ENCODE measurements around the gene COLQ. TPM values are rescaled to one million over a fixed set of nuclear protein-coding genes. Genes with fewer than 3 reads are reported as not detected.
"Not testable (repeated sequence)": the region's sequence is repeated elsewhere in the genome, so short reads cannot be mapped to it uniquely, and the experiment has no call there.

The COLQ gene
- polyA plus RNA-seq, 2 of the 4 experiments (the other 2 are of a cell fraction) = 0.71 to 1.1 TPM

GRCh38 chr3:15420871-15421270 is 100.6 kb downstream of the COLQ start:
- no peaks in the 10 kb centered on the region for H3K9me3 ChIP-seq
- 69% methylated on average over 4 of the region's 4 CpGs for WGBS (ENCODE audit: missing lambda C conversion rate)
- CTCF ChIA-PET = no interaction called here
- TF ChIP-seq NR3C1 (IDR thresholded peaks at IDR 0.05) = no peak
- TF ChIP-seq RARB (CRISPR knock-in tag; IDR thresholded peaks at IDR 0.05) = no peak
- no peak for TF ChIP-seq GATA3 (IDR thresholded peaks at IDR 0.05; ENCODE audit: borderline replicate concordance)
- TF ChIP-seq CBX2 (IDR thresholded peaks at IDR 0.05; ENCODE audit: borderline replicate concordance, low read depth) = no peak
- TF ChIP-seq MAZ (IDR thresholded peaks at IDR 0.05; ENCODE audit: borderline replicate concordance, low read depth, low read length) = no peak
- no peak for TF ChIP-seq CTCF (IDR thresholded peaks at IDR 0.05)
- TF ChIP-seq PHF8 (IDR thresholded peaks at IDR 0.05; ENCODE audit: borderline replicate concordance, low read depth) = no peak
- TF ChIP-seq FOXS1 (CRISPR knock-in tag; IDR thresholded peaks at IDR 0.05) = no peak
- TF ChIP-seq RFX5 (IDR thresholded peaks at IDR 0.05) = no peak
- no peak for TF ChIP-seq HOXA7 (CRISPR knock-in tag; IDR thresholded peaks at IDR 0.05)
- TF ChIP-seq TP53 (CRISPR knock-in tag; IDR thresholded peaks at IDR 0.05) = no peak
- TF ChIP-seq KDM5A (IDR thresholded peaks at IDR 0.05) = no peak
- TF ChIP-seq HOXB13 (CRISPR knock-in tag; IDR thresholded peaks at IDR 0.05; ENCODE audit: low read depth) = no peak
- TF ChIP-seq MYC (IDR thresholded peaks at IDR 0.05; ENCODE audit: borderline replicate concordance, low read length) = no peak
- TF ChIP-seq, protein P1, sequence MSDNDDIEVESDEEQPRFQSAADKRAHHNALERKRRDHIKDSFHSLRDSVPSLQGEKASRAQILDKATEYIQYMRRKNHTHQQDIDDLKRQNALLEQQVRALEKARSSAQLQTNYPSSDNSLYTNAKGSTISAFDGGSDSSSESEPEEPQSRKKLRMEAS (IDR thresholded peaks at IDR 0.05) = no peak
- TF ChIP-seq NFE2L2 (conservative IDR thresholded peaks at IDR 0.05; ENCODE audit: low read length) = no peak
- TF ChIP-seq MAFK (IDR thresholded peaks at IDR 0.05; ENCODE audit: partially characterized antibody) = no peak
- no peak for TF ChIP-seq TFCP2L1 (CRISPR knock-in tag; IDR thresholded peaks at IDR 0.05)
- ATAC-seq (no peak), DNase-seq (ENCODE audit: low read depth in 1 of 2, low spot score in 1 of 2) (no peak), FAIRE-seq (no peak)
- no peak overlapping the region for H3K27ac ChIP-seq
- no peak overlapping the region for H3K4me3 ChIP-seq
- H3K4me2 ChIP-seq = no peak overlapping the region
- POLR2A ChIA-PET = no interaction called here
- no peaks in the 10 kb centered on the region; the same call in 2 of the 3 replicates for H3K4me1 ChIP-seq

GRCh38 chr3:15410966-15411365 is 110.5 kb downstream of the COLQ start:
- H3K9me3 ChIP-seq; ATAC-seq; H3K4me3 ChIP-seq; H3K4me2 ChIP-seq; H3K4me1 ChIP-seq; H3K27ac ChIP-seq; FAIRE-seq; POLR2A ChIA-PET; DNase-seq (ENCODE audit: low read depth in 1 of 2, low spot score in 1 of 2): not testable (repeated sequence)
- CTCF ChIA-PET = interaction anchor here (0.6 kb wide), 1 partner anchor 133 kb away, joined by 3 read pairs; no protein-coding TSS in a partner anchor
- 94% methylated on average over 7 of the region's 7 CpGs for WGBS (ENCODE audit: missing lambda C conversion rate)

DNA sequence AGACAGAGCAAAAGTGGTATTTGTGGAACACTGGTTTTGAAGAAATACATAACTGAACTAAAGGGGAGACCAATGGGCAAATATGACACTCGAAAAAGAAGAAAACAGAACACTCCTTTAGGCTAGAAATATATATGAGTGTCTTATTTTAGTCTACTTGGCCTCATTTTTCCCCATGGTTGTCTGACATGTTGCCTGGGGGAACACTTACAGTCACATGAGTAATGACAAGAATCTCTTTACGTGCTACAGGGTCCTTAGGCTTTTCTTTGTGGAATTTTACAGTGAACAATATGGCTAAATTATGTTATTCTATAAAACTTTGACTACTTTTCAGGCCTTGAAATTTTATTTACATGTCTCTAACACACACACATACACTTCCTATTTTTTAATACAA is 111.7 kb downstream of the COLQ start:
- FAIRE-seq (no peak), DNase-seq (ENCODE audit: low read depth in 1 of 2, low spot score in 1 of 2) (no peak), ATAC-seq (no peak)
- H3K4me3 ChIP-seq = no peak overlapping the region
- H3K4me1 ChIP-seq = no peaks in the 10 kb centered on the region
- POLR2A ChIA-PET = no interaction called here
- no peaks in the 10 kb centered on the region for H3K9me3 ChIP-seq
- CTCF ChIA-PET = interaction anchor here (8.5 kb wide), 1 partner anchor 143 kb away, joined by 175 read pairs; no protein-coding TSS in a partner anchor
- 91% methylated on average over 2 of the region's 2 CpGs for WGBS (ENCODE audit: missing lambda C conversion rate)
- TF ChIP-seq, protein P2, sequence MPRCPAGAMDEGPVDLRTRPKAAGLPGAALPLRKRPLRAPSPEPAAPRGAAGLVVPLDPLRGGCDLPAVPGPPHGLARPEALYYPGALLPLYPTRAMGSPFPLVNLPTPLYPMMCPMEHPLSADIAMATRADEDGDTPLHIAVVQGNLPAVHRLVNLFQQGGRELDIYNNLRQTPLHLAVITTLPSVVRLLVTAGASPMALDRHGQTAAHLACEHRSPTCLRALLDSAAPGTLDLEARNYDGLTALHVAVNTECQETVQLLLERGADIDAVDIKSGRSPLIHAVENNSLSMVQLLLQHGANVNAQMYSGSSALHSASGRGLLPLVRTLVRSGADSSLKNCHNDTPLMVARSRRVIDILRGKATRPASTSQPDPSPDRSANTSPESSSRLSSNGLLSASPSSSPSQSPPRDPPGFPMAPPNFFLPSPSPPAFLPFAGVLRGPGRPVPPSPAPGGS (IDR thresholded peaks at IDR 0.05) = no peak
- TF ChIP-seq RCOR1 (IDR thresholded peaks at IDR 0.05; ENCODE audit: low read depth, low read length) = no peak
- TF ChIP-seq RFX5 (IDR thresholded peaks at IDR 0.05) = no peak
- TF ChIP-seq ZSCAN20 (CRISPR knock-in tag; IDR thresholded peaks at IDR 0.05) = no peak
- TF ChIP-seq PHF8 (IDR thresholded peaks at IDR 0.05; ENCODE audit: borderline replicate concordance, low read depth) = no peak
- TF ChIP-seq NFE2L2 (conservative IDR thresholded peaks at IDR 0.05; ENCODE audit: low read length) = no peak
- no peak for TF ChIP-seq NPAS2 (CRISPR knock-in tag; IDR thresholded peaks at IDR 0.05; ENCODE audit: borderline replicate concordance)
- no peak for TF ChIP-seq CBX8 (IDR thresholded peaks at IDR 0.05)
- TF ChIP-seq ELK1 (IDR thresholded peaks at IDR 0.05; ENCODE audit: low read depth, low read length) = no peak
- no peak overlapping the region for H3K4me2 ChIP-seq
- no peak overlapping the region for H3K27ac ChIP-seq
